GM12872 (cell line): Measurements from ENCODE around the gene RETN.

Experiments used
- TF ChIP-seq, protein P1 (sequence below): IDR thresholded peaks from 3 replicates; pipeline ENCODE4 v1.5.1; 2011; ENCODE audit warnings: low read depth, mild to moderate bottlenecking, low read length, moderate library complexity; ENCODE audit not compliant: insufficient read depth

The RETN gene

DNA sequence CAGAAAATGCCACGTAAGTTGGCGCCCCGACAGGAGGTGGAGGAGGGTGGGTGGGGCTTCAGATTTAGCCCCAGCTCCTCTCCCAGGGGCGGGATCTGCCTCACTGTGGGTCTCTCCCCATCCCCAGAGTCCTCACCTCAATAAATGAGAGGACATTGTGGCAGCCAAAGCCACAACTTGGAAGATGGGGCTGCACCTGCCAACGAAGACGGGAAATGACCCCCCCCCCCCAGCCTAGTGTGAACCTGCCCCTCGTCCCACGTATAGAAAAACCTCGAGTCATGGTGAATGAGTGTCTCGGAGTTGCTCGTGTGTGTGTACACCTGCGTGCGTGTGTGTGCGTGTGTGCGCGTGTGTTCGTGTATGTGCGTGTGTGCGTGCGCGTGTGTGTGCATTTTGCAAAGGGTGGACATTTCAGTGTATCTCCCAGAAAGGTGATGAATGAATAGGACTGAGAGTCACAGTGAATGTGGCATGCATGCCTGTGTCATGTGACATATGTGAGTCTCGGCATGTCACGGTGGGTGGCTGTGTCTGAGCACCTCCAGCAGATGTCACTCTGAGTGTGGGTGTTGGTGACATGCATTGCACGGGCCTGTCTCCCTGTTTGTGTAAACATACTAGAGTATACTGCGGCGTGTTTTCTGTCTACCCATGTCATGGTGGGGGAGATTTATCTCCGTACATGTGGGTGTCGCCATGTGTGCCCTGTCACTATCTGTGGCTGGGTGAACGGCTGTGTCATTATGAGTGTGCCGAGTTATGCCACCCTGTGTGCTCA is 10.3 kb downstream of the RETN start:
- TF ChIP-seq, protein P1, sequence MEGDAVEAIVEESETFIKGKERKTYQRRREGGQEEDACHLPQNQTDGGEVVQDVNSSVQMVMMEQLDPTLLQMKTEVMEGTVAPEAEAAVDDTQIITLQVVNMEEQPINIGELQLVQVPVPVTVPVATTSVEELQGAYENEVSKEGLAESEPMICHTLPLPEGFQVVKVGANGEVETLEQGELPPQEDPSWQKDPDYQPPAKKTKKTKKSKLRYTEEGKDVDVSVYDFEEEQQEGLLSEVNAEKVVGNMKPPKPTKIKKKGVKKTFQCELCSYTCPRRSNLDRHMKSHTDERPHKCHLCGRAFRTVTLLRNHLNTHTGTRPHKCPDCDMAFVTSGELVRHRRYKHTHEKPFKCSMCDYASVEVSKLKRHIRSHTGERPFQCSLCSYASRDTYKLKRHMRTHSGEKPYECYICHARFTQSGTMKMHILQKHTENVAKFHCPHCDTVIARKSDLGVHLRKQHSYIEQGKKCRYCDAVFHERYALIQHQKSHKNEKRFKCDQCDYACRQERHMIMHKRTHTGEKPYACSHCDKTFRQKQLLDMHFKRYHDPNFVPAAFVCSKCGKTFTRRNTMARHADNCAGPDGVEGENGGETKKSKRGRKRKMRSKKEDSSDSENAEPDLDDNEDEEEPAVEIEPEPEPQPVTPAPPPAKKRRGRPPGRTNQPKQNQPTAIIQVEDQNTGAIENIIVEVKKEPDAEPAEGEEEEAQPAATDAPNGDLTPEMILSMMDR, result peak; percentile 78

DNA sequence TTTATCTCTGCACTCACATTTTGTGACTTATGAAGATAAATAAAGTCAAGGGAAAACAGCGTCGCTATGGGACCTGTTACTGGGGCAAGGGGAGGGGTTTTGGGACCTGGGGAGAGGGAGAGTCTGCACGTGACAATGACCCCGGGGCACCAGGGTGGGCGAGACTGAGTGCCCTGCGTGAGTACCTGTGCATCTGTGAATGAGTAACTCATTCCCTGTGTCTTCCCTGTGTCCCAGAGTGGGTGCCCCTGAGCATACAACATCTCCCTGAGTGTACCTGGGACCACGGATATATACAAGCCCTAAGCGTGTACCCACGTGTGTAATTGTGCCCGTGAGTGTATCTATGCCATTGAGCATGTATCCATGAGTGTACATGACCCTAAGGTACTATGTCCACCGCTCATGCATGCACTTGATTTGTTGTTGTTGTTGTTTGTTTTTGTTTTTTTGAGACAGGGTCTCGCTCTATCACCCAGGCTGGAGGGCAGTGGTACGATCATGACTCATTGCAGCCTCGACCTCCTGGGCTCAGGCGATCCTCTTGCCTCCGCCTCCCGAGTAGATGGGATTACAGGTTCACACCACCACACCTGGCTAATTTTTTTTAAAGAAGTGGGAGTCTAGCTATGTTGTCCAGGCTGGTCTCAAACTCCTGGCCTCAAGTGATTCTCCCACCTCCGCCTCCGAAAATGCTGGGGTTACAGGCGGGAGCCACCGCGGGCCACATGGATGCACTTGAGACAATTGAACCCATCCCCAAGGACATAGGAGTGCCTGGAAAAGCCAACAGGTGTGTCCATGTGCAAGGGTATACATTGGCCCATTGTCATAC is 11.1 kb downstream of the RETN start:
- TF ChIP-seq, protein P1, result no peak

DNA sequence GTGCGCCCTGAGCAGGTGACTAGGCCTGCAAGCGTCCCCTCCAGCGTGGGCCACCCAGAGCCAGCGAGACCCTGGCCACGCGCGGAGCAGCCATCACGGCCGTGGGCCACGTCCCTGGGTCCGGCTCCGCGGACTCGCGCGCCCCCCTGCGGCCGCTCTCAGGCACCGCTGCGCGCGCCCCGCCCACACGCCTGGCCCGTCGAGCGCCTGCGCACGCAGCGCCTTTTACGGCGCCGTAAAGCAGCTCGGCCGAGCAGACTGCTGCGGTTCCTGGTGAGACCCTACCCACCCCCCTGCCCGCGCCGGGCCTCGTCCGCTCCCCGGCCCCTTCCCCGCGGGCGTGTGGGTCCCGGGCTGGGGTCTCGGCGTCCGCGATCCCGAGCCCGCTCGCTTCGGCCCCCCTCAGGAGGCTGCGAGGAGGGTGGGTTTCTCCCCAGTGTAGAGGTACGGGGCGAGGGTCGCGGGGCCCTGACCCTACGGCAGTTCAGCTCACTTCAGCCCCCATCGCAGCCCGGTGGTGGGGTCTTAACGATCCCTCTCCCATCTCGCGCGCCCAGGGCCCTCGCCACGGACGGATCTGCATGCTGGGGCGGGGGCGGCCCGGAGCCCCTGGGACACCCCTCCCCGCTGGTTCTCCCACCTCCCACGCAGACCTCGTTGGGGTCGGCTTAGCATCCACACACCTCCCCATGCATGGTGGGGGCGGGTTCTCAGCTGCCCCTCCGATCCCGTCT is 11.9 kb downstream of the RETN start, which contains the start of gene TRAPPC5:
TRAPPC5 (plus strand) TSS at position 228 of the 734 bp plus-strand sequence. CDS start 1,421 bp downstream, outside the sequence.
- TF ChIP-seq, protein P1, result peak; percentile 82

DNA sequence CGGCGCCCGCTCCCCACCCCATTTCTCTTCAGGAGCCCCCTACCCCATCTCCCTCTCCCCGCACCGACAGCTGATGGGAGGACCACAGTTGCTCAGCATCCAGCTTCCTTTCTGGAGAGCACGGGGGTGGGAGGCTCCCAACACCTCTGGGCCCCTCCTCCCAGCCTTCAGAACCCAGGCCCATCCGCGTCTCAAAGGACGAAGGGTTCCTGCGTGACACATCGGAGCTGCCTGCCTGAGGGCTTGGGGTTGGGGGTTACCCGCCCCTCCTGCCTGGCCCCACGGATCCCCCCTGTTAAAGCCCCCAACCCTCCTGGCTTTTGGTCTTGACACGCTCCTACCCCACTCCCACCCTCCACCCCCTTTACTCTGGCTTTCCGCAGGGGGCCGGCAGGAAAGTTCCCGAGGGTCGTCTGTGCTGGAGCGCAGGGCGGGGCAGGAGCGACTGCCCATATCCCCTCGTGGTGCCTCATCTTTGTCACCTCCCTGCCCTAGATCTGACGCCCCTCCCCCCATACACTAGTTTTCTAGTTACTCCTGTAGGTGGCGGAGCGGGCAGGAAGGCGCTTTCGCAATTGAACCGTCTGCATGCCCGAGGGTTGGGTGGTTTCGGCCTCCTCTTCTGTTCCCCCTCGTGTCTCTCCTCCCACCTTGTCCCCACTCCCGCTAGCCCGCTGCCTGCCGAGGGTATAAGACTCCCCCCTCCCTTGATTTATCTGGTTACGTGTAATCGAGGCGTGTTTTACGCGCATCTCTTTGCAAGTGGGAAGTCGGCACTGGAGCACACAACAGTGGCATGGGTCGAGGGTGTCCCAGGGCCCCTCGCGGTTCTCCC is 12.7 kb downstream of the RETN start:
- TF ChIP-seq, protein P1, result peak; percentile 74

DNA sequence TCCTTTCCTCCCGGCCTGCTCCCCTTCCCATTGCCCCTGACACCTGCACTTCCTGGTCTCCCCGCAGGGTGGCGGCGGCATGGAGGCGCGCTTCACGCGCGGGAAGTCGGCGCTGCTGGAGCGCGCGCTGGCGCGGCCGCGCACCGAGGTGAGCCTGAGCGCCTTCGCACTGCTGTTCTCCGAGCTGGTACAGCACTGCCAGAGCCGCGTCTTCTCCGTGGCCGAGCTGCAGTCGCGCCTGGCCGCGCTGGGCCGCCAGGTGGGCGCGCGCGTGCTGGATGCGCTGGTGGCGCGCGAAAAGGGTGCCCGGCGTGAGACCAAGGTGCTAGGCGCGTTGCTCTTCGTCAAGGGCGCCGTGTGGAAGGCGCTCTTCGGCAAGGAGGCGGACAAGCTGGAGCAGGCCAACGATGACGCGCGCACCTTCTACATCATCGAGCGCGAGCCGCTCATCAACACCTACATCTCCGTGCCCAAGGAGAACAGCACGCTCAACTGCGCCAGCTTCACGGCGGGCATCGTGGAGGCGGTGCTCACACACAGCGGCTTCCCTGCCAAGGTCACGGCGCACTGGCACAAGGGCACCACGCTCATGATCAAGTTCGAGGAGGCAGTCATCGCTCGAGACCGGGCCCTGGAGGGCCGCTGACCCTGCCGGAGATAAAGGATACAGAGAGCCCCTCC is 13.5 kb downstream of the RETN start:
- TF ChIP-seq, protein P1, result no peak

DNA sequence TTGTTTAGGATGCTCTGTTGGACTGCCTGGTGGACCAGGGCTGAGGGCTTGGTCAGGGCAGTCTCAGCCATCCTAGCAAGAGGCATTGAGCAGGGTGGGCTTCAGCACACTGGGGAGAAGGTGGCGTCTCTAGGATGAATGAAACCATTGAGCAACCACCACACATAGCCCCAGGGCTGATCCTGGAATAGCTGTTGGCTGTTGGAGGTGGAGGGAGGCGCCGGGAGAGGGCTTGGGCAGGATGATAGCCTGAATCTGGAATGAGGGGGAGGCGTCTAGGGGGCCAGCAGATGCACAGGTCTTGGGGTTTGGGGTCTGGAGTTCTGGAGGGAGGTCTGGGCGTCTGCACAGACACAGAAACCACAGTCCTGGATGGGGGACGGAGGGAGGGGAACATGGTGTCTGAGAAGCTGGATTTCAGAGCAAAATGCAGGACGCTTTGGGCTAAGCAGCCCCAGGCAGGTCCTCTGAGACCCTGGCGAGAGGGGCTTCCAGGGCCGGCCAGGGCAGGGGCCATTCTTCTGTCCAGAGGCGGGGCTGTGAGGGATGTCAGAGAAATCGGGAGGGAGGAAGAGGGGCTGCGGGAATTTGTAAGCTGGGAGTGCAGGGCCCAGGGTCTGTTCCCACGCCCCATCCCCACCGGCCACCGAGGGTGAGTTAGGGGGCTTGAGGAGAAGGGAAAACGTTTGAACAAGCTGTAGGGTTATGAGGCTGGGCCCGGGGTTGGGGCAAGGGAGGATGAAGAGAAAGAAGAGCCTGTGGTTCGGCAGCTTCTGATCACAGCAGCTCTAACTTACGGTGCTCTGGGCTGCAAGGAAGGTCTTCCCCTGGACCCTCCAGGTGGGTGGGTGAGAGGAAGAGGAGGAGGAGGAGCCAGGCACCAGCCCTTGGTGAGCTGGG is 16.9 kb downstream of the RETN start:
- TF ChIP-seq, protein P1, result no peak
